Keratinocyte (primary cell): ENCODE data around the gene NEU4. TPM values are rescaled to one million over a fixed set of nuclear protein-coding genes. Genes with fewer than 3 reads are reported as not detected.

Experiments used
- DNase-seq: peaks from one replicate; pipeline ENCODE4 v3.0.0-alpha.2; 2011; ENCODE audit warnings: low read depth, missing footprints, low spot score
- FAIRE-seq: peaks from 2 replicates; lab custom pipeline; 2011; peaks lifted over from hg19 to GRCh38; lab: Jason Lieb, UNC
- H2AFZ ChIP-seq: 2 replicates; pipeline ENCODE4 v1.6.0; 2012; ENCODE audit warnings: low read length, control low read depth, inconsistent platforms; ENCODE audit not compliant: control insufficient read depth
- H3K27ac ChIP-seq: 2 replicates; pipeline ENCODE4 v1.5.1; 2011; ENCODE audit warnings: low read length; ENCODE audit not compliant: control insufficient read depth, insufficient read depth
- H3K27me3 ChIP-seq: 3 replicates; pipeline ENCODE4 v1.6.0; 2011; ENCODE audit warnings: low read length; ENCODE audit not compliant: control insufficient read depth, insufficient read depth; ENCODE audit errors: extremely low read depth
- H3K36me3 ChIP-seq, 2 experiments: 2 replicates in 1 of 2; 3 replicates in 1 of 2; pipeline ENCODE4 v1.5.1; 2011; ENCODE audit warnings: low read length in 2 of 2, mild to moderate bottlenecking in 1 of 2; ENCODE audit not compliant: control insufficient read depth in 2 of 2, insufficient read depth in 2 of 2; ENCODE audit errors: extremely low read depth in 1 of 2
- H3K4me1 ChIP-seq: 3 replicates; pipeline ENCODE4 v1.5.1; 2011; ENCODE audit warnings: low read length; ENCODE audit not compliant: control insufficient read depth, insufficient read depth; ENCODE audit errors: extremely low read depth
- H3K4me2 ChIP-seq: 3 replicates; pipeline ENCODE4 v1.6.0; 2011; ENCODE audit warnings: low read depth, low read length; ENCODE audit not compliant: control insufficient read depth, insufficient read depth; ENCODE audit errors: extremely low read depth
- H3K4me3 ChIP-seq, 3 experiments: fragments of 200-600 bp in 1 of 3; sonication (generic) in 1 of 3; 2 replicates in 2 of 3; 3 replicates in 1 of 3; pipeline ENCODE4 v1.5.1; 2011 to 2016; ENCODE audit warnings: low read length in 3 of 3, mild to moderate bottlenecking in 3 of 3, control low read depth in 2 of 3, inconsistent platforms in 1 of 3, low read depth in 1 of 3, mixed read lengths in 1 of 3, mixed run types in 1 of 3, moderate library complexity in 1 of 3; ENCODE audit not compliant: control insufficient read depth in 2 of 3, insufficient read depth in 2 of 3; ENCODE audit errors: extremely low read depth in 1 of 3
- H3K79me2 ChIP-seq: 2 replicates; pipeline ENCODE4 v1.6.0; 2012; ENCODE audit warnings: low read length; ENCODE audit not compliant: control insufficient read depth, insufficient read depth
- H3K9ac ChIP-seq: 3 replicates; pipeline ENCODE4 v1.6.0; 2011; ENCODE audit warnings: low read length; ENCODE audit not compliant: control insufficient read depth, insufficient read depth; ENCODE audit errors: extremely low read depth
- H3K9me1 ChIP-seq: 3 replicates; pipeline ENCODE4 v1.6.0; 2011; ENCODE audit warnings: low read length; ENCODE audit not compliant: control insufficient read depth, insufficient read depth; ENCODE audit errors: extremely low read depth
- H3K9me3 ChIP-seq: 2 replicates; pipeline ENCODE4 v1.5.1; 2012; ENCODE audit warnings: low read depth, low read length; ENCODE audit not compliant: control insufficient read depth
- H4K20me1 ChIP-seq: 3 replicates; pipeline ENCODE4 v1.6.0; 2011; ENCODE audit warnings: low read length; ENCODE audit not compliant: control insufficient read depth, insufficient read depth; ENCODE audit errors: extremely low read depth
- EZH2 ChIP-seq: IDR thresholded peaks from one replicate; pipeline ENCODE4 v1.6.1; 2012; ENCODE audit warnings: inconsistent platforms, mild to moderate bottlenecking, low read length, moderate library complexity
- dilution Hi-C: fragments of 300-500 bp; cut with MboI; formaldehyde crosslinking; loops from one replicate; pipeline ENCODE4 v1.7.0; 2020; ENCODE audit warnings: low sequenced_read_pairs; ENCODE audit not compliant: extremely low pct_ligation_motif_present
- polyA plus RNA-seq, 5 experiments: library from polyadenylated mRNA; depleted of rRNA in 3 of 5; stranded (reverse) in 3 of 5; stranded (forward) in 1 of 5; unstranded in 1 of 5; fragments of >200 nt; gene quantifications; 1 replicate in 1 of 5; 2 replicates in 3 of 5; 3 replicates in 1 of 5; pipeline versions ENCODE4 v1.2.1 to v1.2.3, GENCODE V29; 2011 to 2012; ENCODE audit warnings: missing spikeins in 2 of 5, low read depth in 1 of 5, low replicate concordance in 1 of 5
- TF ChIP-seq, protein P1 (sequence below), 3 experiments: IDR thresholded peaks in 1 of 3; conservative IDR thresholded peaks in 1 of 3; optimal IDR thresholded peaks in 1 of 3; 2 replicates in 2 of 3; 3 replicates in 1 of 3; pipeline versions ENCODE3 to v1.5.1; 2011; ENCODE audit warnings: low read length in 3 of 3, mild to moderate bottlenecking in 3 of 3, moderate library complexity in 2 of 3, control low read depth in 1 of 3, inconsistent platforms in 1 of 3; ENCODE audit not compliant: insufficient read depth in 2 of 3; ENCODE audit errors: extremely low read depth in 1 of 3

NEU4 gene
- polyA plus RNA-seq, 1 donor (not counting 4 experiments of a cell fraction or from before 2014, with no cell fraction given) = not detected

DNA sequence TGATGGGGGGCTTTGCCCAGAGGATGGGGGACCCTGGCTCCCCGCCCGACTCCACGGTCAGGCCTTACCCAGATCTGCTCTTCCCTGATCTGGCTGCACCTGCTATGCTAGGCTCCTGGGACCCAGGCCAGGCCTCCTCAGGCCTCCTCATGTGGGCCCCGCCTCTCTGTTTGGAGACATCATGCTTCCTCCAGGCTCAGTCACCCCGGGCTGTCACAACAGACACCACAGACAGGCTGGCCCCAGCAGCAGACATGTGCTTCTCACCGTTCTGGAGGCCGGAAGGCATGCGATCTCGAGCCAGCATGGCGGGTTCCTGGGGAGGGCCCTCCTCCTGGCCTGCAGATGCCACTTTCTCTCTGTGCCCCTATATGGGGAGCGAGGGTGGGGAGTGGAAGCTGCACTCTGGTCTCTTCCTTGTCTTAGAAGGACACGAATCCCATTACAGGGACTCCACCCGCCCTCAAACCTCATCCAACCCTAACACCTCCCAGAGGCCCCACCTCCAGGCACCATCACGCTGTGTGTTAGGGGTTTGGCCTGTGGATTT lies 10.8 kb upstream of the NEU4 start:
- no peak for FAIRE-seq

DNA sequence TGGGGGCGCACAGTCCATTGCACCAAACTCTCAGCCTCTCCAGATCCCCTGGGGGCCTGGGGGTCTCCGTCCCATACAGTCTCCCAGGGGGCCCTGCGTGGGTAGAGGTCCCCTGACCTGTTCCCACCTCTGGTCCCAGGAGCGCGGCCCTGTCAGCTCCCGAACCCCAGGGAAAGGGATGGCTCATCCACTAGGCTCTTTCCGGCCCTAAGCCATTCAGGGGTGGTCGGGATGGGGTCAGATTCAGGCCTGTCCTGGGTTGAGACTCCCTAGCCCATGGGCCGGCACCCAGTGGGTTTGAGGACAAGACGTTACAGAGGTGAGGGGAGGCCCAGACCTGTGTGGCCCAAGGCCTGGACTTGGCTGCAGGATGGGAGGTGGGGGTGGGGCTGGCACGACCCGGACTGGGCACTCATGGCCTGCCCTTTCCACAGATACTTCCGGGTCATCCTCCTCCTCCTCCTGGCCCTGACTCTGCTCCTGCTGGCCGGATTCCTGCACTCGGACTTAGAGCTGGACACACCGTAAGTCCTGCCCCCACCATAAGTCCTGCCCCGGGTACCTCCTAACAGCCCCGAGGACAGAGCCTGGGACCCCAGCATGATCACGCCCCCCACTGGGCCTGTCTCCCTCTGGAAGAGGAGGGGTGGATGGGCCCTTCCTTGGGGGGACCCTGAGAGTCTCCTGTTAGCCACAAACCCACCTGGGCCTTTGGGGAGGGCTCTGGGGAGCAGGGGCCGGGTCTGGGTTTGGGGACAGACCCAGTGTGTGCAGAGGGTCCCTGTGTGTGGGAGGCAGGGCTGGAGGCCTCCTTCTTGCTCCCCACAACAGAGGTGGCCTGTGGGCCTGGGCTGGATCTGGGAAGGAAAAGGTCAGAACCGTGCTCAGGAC lies 10.1 kb upstream of the NEU4 start:
- Histone ChIP-seq H3K4me3 (no peak overlapping the region), H4K20me1 (no peaks in the 10 kb centered on the region), H3K36me3 (no peaks in the 10 kb centered on the region), H3K9me1 (no peaks in the 10 kb centered on the region), H3K79me2 (no peaks in the 10 kb centered on the region), H2AFZ (no peak overlapping the region), H3K4me2 (no peak overlapping the region), H3K27me3 (peaks cover 9% of the 10 kb centered on the region), H3K9me3 (no peaks in the 10 kb centered on the region), H3K4me1 (no peaks in the 10 kb centered on the region), H3K27ac (no peak overlapping the region), H3K9ac (no peak overlapping the region)
- no peak for TF ChIP-seq EZH2
- TF ChIP-seq, protein P1, sequence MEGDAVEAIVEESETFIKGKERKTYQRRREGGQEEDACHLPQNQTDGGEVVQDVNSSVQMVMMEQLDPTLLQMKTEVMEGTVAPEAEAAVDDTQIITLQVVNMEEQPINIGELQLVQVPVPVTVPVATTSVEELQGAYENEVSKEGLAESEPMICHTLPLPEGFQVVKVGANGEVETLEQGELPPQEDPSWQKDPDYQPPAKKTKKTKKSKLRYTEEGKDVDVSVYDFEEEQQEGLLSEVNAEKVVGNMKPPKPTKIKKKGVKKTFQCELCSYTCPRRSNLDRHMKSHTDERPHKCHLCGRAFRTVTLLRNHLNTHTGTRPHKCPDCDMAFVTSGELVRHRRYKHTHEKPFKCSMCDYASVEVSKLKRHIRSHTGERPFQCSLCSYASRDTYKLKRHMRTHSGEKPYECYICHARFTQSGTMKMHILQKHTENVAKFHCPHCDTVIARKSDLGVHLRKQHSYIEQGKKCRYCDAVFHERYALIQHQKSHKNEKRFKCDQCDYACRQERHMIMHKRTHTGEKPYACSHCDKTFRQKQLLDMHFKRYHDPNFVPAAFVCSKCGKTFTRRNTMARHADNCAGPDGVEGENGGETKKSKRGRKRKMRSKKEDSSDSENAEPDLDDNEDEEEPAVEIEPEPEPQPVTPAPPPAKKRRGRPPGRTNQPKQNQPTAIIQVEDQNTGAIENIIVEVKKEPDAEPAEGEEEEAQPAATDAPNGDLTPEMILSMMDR (optimal IDR thresholded peaks at IDR 0.05 in 1 of 3, IDR thresholded peaks at IDR 0.05 in 1 of 3, conservative IDR thresholded peaks at IDR 0.05 in 1 of 3; ENCODE audit: extremely low read depth in 1 of 3, insufficient read depth in 2 of 3, low read length in 3 of 3) = no peak
- DNase-seq (no peak), FAIRE-seq (no peak)
- dilution Hi-C loops = no loop called here

More for the DNA sequence above, 10.8 kb upstream of the NEU4 start:
- Histone ChIP-seq H3K36me3 (no peaks in the 10 kb centered on the region), H3K4me1 (no peaks in the 10 kb centered on the region), H3K27ac (no peak overlapping the region), H4K20me1 (no peaks in the 10 kb centered on the region), H3K9ac (no peak overlapping the region), H3K27me3 (peaks cover 2% of the 10 kb centered on the region), H3K9me1 (no peaks in the 10 kb centered on the region), H3K79me2 (no peaks in the 10 kb centered on the region), H2AFZ (no peak overlapping the region), H3K4me3 (no peak overlapping the region), H3K9me3 (no peaks in the 10 kb centered on the region), H3K4me2 (no peak overlapping the region)
- DNase-seq = no peak
- dilution Hi-C loops = no loop called here
- TF ChIP-seq, protein P1 (optimal IDR thresholded peaks at IDR 0.05 in 1 of 3, IDR thresholded peaks at IDR 0.05 in 1 of 3, conservative IDR thresholded peaks at IDR 0.05 in 1 of 3; ENCODE audit: extremely low read depth in 1 of 3, insufficient read depth in 2 of 3, low read length in 3 of 3) = no peak
